Epithelial cell of proximal tubule (primary cell): ENCODE data around the gene APOL1. TPM values are rescaled to one million over a fixed set of nuclear protein-coding genes. Genes with fewer than 3 reads are reported as not detected.
"Not testable (repeated sequence)": the region's sequence is repeated elsewhere in the genome, so short reads cannot be mapped to it uniquely, and the experiment has no call there.

Experiments used
- DNase-seq: peaks from one replicate; pipeline ENCODE4 v3.0.0-alpha.2; 2011; ENCODE audit warnings: low read depth
- H3K4me3 ChIP-seq: 2 replicates; pipeline ENCODE4 v1.5.1; 2011; ENCODE audit warnings: low read depth, mild to moderate bottlenecking, low read length
- CTCF ChIP-seq: conservative IDR thresholded peaks from 2 replicates; pipeline ENCODE4 v1.5.1; 2012; ENCODE audit warnings: low read depth, mild to moderate bottlenecking, low read length
- total RNA-seq: library from RNA; depleted of rRNA; stranded (reverse); fragments of >200 nt; gene quantifications from 2 replicates; pipeline ENCODE4 v1.2.3, GENCODE V29; 2015

Gene APOL1
- total RNA-seq, 1 donor from 2014 or later = 5.7 TPM

GRCh38 chr22:36225333-36225922 is 27.5 kb upstream of the APOL1 start:
- no peak overlapping the region for H3K4me3 ChIP-seq
- no peak for DNase-seq
- TF ChIP-seq CTCF = no peak

GRCh38 chr22:36226189-36226588 is 26.7 kb upstream of the APOL1 start:
- no peak overlapping the region for H3K4me3 ChIP-seq
- no peak for TF ChIP-seq CTCF

GRCh38 chr22:36227396-36227795 is 25.5 kb upstream of the APOL1 start:
- DNase-seq = no peak
- TF ChIP-seq CTCF = no peak
- no peak overlapping the region for H3K4me3 ChIP-seq

More at GRCh38 chr22:36226189-36226588, 26.7 kb upstream of the APOL1 start:
- no peak for DNase-seq

- no peak for DNase-seq
- TF ChIP-seq CTCF = no peak
- no peak overlapping the region for H3K4me3 ChIP-seq
Measured at GRCh38 chr22:36227806-36228205, 25.1 kb upstream of the APOL1 start.

- H3K4me3 ChIP-seq, DNase-seq: not testable (repeated sequence)
Measured at GRCh38 chr22:36228369-36228768, 24.6 kb upstream of the APOL1 start.

- TF ChIP-seq CTCF = no peak
- no peak overlapping the region for H3K4me3 ChIP-seq
- no peak for DNase-seq
Measured at GRCh38 chr22:36228944-36229343, 24.0 kb upstream of the APOL1 start.

- H3K4me3 ChIP-seq, DNase-seq: not testable (repeated sequence)
Measured at GRCh38 chr22:36229649-36230048, 23.3 kb upstream of the APOL1 start.

GRCh38 chr22:36231051-36231450 is 21.9 kb upstream of the APOL1 start:
- H3K4me3 ChIP-seq, DNase-seq: not testable (repeated sequence)
